HUES64 (cell line): ENCODE measurements around the gene PVR.
"Not testable (repeated sequence)": the region's sequence is repeated elsewhere in the genome, so short reads cannot be mapped to it uniquely, and the experiment has no call there.

ENCODE experiments used
- H3K27ac ChIP-seq: 2 replicates; pipeline ENCODE4 v1.7.0; 2013; ENCODE audit warnings: low read depth, low read length, inconsistent platforms
- H3K27me3 ChIP-seq: 2 replicates; pipeline ENCODE4 v1.6.1; 2013; ENCODE audit warnings: mild to moderate bottlenecking, low read length; ENCODE audit not compliant: insufficient read depth
- H3K36me3 ChIP-seq: 2 replicates; pipeline ENCODE4 v1.6.1; 2013; ENCODE audit warnings: mild to moderate bottlenecking, low read length; ENCODE audit not compliant: insufficient read depth
- H3K4me1 ChIP-seq: 2 replicates; pipeline ENCODE4 v1.6.1; 2013; ENCODE audit warnings: mild to moderate bottlenecking, low read length, moderate library complexity; ENCODE audit not compliant: insufficient read depth
- H3K4me3 ChIP-seq: 2 replicates; pipeline ENCODE4 v1.5.1; 2013; ENCODE audit warnings: mild to moderate bottlenecking, low read length, moderate library complexity
- H3K9ac ChIP-seq: 2 replicates; pipeline ENCODE4 v1.6.1; 2013; ENCODE audit warnings: mild to moderate bottlenecking, low read depth, low read length
- H3K9me3 ChIP-seq: 2 replicates; pipeline ENCODE4 v1.6.1; 2013; ENCODE audit warnings: low read depth, low read length; ENCODE audit not compliant: insufficient read depth
- WGBS: fragments of 150-250, 120-280 bp; methylation state at CpG from one replicate; pipeline ENCODE4 v1.1.7; 2013; ENCODE audit warnings: missing lambda C conversion rate; 5-methylcytosine and 5-hydroxymethylcytosine counted together

The PVR gene

DNA sequence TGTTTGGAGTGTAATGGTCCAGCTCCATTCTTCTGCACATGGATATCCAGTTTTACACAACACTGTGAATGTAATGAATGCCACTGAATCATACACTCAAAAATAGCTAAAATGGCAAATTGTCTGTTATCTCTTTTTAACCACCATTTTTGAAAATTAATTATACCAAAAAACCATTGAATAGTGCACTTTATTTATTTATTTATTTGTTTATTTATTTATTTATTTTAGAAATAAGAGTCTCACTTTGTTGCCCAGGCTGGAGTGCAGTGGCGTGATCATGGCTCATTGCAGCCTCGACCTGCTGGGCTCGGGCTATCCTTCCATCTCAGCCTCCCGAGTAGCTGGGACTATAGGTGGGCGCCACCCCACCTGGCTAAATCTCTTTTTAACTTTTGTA, 20.3 kb downstream of the PVR start:
- no peaks in the 10 kb centered on the region for H3K4me1 ChIP-seq
- 95% methylated on average over 5 of the region's 5 CpGs for WGBS
- H3K36me3 ChIP-seq, result peaks cover 44% of the 10 kb centered on the region

DNA sequence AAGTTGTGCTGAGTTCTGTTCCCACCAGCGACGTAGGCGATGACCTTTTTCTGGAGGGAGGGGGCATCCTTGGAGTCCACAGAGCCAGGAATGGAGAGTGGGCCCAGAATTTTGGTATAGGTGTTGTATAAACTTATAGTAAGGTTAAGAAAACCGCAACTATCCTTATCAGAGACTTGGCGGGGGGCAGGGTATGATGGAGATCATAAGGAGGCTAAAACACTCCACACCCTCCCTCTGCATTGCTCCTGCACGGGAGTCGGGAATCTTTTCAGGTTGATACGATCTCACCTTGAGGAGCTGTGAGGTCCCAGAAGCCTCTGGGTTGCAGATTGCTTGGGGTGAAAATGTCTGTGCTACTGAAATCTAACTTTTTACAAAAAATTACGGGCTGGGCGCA, 21.3 kb downstream of the PVR start:
- Histone ChIP-seq H3K4me3 (no peak overlapping the region), H3K36me3 (peaks cover 36% of the 10 kb centered on the region), H3K4me1 (no peaks in the 10 kb centered on the region), H3K9me3 (no peaks in the 10 kb centered on the region), H3K9ac (no peak overlapping the region), H3K27me3 (no peaks in the 10 kb centered on the region), H3K27ac (no peak overlapping the region)
- 89% methylated on average over 9 of the region's 10 CpGs for WGBS

More for the DNA sequence above, 20.3 kb downstream of the PVR start:
- H3K27ac ChIP-seq, result no peak overlapping the region
- no peak overlapping the region for H3K4me3 ChIP-seq
- H3K9ac ChIP-seq, result no peak overlapping the region
- no peaks in the 10 kb centered on the region for H3K9me3 ChIP-seq
- no peaks in the 10 kb centered on the region for H3K27me3 ChIP-seq

DNA sequence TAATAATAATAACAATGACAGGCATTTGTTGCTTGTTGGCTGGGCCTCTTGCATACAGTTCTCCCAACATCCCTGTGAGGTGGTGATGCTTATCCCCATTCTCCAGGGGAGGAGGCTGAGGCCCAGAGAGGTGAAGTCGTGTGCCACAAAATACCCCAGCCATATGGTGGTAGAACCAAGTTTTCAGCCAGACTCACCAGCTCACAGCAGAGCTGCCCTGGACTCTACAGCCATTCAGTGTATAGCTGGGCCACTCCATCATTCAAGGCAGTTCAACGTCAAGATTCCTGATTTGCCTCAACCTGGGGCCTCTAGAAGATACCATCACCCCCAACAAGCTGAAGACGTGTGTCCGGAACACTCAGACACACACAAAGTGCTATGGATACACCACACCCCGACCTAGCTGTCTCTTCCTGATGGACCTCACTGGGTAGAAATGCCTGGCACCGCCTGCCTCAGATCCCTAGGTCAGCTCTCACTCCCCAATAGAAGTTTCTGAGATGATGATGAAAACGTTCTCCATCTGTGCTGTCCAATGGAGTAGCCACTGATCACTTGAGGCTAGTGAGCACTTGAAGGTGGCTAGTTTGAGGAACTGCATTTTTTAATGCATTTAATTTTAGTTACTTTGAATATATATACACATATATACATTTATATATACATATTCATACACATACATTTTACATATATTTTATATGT, 23.3 kb downstream of the PVR start:
- WGBS, result 89% methylated on average over 6 of the region's 7 CpGs
- no peak overlapping the region for H3K27ac ChIP-seq
- no peaks in the 10 kb centered on the region for H3K4me1 ChIP-seq
- no peaks in the 10 kb centered on the region for H3K27me3 ChIP-seq
- H3K9ac ChIP-seq, result no peak overlapping the region
- H3K9me3 ChIP-seq, result no peaks in the 10 kb centered on the region
- H3K36me3 ChIP-seq, result peaks cover 16% of the 10 kb centered on the region
- H3K4me3 ChIP-seq, result no peak overlapping the region

DNA sequence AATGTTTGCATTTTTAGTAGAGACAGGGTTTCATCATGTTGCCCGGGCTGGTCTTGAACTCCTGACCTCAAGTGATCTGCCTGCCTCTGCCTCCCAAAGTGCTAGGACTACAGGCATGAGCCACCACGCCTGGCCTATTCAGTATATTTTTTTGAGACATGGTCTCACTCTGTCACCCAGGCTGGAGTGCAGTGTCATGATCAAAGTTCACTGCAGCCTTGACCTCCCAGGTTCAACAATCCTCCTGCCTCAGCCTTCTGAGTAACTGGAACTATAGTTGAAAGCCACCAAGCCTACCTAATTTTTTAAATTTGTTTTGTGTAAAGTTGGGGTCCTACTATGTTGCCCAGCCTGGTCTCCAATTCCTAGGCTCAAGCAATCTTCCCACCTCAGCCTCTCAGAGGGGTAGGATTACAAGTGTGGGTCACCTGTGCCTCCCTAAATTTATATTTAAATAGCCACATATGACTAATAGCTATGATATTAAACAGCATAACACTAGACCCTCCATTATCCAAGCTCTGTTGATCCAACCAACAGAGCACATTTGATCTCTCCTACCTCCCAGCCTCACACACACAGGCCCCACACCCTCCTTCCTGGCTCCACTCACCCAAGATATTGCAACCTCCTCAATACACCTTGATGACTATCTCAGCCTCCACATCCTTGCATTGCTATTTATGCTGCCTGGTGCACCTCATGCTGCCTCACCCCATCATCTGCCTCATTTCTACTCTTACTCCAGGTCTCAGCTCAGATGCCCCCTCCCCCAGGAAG, 25.5 kb downstream of the PVR start:
- Histone ChIP-seq H3K27me3 (no peaks in the 10 kb centered on the region), H3K9me3 (no peaks in the 10 kb centered on the region), H3K4me1 (no peaks in the 10 kb centered on the region), H3K36me3 (no peaks in the 10 kb centered on the region), H3K9ac (no peak overlapping the region), H3K4me3 (no peak overlapping the region), H3K27ac (no peak overlapping the region)
- WGBS, result 94% methylated on average over 2 of the region's 2 CpGs

DNA sequence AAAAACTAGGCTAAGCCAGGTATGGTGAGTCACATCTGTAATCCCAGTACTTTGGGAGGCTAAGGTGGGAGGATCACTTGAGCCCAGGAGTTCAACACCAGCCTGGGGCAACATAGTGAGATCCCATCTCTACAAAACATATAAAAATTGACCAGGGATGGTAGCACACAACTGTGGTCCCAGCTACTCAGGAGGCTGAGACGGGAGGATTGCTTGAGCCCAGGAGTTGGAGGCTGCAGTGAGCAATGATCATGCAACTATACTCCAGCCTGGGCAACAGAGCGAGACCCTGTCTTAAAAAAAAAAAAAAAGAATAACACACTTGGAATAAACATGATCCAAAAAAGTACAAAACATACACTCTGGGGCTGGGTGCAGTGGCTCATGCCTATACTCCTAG, 26.3 kb downstream of the PVR start:
- not testable (repeated sequence) for H3K9me3 ChIP-seq, H3K4me1 ChIP-seq, H3K9ac ChIP-seq, H3K27ac ChIP-seq, H3K4me3 ChIP-seq, H3K36me3 ChIP-seq, H3K27me3 ChIP-seq
- WGBS, result 96% methylated on average over 2 of the region's 2 CpGs

DNA sequence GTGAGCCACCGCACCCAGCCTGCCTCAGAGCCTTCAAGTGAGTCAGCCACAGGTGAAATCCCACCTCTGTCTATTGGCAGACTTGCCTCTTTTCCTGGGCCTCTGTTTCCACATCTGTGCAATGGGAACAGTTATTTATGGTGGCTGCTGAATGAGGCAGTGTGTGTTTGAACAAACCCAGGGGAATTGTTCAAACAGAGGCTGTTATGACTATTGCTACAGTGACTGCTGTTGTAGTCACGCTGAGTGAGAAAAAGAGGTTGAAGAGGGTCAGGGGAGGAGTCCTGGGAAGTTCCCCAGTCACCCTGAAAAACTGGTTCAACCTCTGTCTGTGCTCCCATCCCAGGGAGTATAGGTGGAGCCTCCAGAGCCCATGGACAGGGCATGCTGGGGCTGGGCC, 27.7 kb downstream of the PVR start, which contains the start of gene CEACAM19:
CEACAM19 (plus strand) TSS at position 83 of the 400 bp plus-strand sequence. CDS start 450 bp downstream, outside the sequence.
- Histone ChIP-seq H3K36me3 (no peaks in the 10 kb centered on the region), H3K9me3 (no peaks in the 10 kb centered on the region), H3K27me3 (no peaks in the 10 kb centered on the region), H3K9ac (no peak within 1 kb of the TSS), H3K4me1 (no peaks in the 10 kb centered on the region), H3K27ac (no peak within 1 kb of the TSS), H3K4me3 (no peak within 1 kb of the TSS)
- WGBS, result 91% methylated on average over 2 of the region's 2 CpGs

DNA sequence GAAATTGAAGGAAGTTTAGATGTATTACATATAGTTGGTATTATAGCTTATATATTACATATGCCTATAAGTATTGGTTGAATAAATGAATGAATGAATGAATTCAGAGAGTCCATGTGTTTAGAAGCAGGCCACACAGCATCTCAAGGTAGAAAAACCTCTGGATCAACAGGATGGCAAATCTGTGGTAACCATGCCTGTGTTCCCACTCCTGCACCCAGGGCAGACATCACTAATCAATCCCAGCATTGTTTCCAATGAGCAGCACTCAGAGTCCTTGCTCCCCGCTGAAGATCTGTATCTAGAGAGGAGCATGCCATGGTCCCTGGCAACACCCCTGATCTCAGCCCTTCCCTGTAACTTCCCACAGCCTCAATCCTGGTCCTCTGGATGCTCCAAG, 28.5 kb downstream of the PVR start:
- Histone ChIP-seq H3K27ac (no peak overlapping the region), H3K9ac (no peak overlapping the region), H3K4me3 (no peak overlapping the region), H3K27me3 (no peaks in the 10 kb centered on the region), H3K4me1 (peaks cover under 1% of the 10 kb centered on the region; the same call in 1 of the 2 replicates), H3K36me3 (no peaks in the 10 kb centered on the region), H3K9me3 (no peaks in the 10 kb centered on the region)
- 69% methylated on average over 1 of the region's 1 CpG for WGBS

DNA sequence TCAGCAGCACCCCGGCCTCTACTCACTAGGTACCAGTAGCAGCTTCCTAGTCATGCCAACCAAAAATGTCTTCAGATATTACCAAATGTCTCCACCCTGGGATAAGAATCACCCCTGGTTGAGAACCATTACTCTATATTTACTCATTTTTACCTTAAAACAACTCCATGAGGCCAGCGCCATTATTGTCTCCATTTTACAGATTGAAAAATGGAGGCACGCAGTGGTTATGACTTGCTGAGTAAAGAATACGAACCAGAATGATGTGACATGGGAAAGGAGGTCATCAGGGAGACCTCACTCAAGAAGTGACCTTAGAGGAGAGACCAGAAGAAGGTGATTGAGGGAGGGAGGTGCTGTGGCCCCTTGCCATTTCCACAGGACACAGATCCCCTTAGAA, 29.8 kb downstream of the PVR start:
- Histone ChIP-seq H3K27ac (no peak overlapping the region), H3K36me3 (no peaks in the 10 kb centered on the region), H3K4me1 (peaks cover 3% of the 10 kb centered on the region; the same call in 1 of the 2 replicates), H3K9ac (no peak overlapping the region), H3K4me3 (no peak overlapping the region), H3K9me3 (no peaks in the 10 kb centered on the region), H3K27me3 (no peaks in the 10 kb centered on the region)
- WGBS, result 90% methylated on average over 4 of the region's 4 CpGs

DNA sequence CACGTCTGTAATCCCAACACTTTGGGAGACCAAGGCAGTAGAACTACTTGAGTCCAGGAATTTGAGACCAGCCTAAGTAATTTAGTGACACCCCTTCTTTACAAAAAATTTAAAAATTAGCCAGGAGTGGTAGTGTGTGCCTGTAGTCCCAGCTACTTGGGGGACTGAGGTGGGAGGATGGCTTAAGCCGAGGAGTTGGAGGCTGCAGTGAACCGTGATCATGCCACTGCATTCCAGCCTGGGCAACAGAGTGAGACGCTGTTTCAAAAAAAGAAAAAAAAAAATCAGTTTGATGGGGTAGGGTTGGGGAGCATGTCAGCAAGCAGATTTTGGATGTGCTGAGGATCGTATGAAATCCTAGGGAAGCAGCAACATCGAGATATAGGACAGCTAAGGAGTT, 31.8 kb downstream of the PVR start:
- Histone ChIP-seq H3K27ac (no peak overlapping the region), H3K9me3 (no peaks in the 10 kb centered on the region), H3K27me3 (no peaks in the 10 kb centered on the region), H3K4me1 (peaks cover 3% of the 10 kb centered on the region; the same call in 1 of the 2 replicates), H3K4me3 (no peak overlapping the region), H3K36me3 (no peaks in the 10 kb centered on the region), H3K9ac (no peak overlapping the region)
- WGBS, result 93% methylated on average over 6 of the region's 6 CpGs

DNA sequence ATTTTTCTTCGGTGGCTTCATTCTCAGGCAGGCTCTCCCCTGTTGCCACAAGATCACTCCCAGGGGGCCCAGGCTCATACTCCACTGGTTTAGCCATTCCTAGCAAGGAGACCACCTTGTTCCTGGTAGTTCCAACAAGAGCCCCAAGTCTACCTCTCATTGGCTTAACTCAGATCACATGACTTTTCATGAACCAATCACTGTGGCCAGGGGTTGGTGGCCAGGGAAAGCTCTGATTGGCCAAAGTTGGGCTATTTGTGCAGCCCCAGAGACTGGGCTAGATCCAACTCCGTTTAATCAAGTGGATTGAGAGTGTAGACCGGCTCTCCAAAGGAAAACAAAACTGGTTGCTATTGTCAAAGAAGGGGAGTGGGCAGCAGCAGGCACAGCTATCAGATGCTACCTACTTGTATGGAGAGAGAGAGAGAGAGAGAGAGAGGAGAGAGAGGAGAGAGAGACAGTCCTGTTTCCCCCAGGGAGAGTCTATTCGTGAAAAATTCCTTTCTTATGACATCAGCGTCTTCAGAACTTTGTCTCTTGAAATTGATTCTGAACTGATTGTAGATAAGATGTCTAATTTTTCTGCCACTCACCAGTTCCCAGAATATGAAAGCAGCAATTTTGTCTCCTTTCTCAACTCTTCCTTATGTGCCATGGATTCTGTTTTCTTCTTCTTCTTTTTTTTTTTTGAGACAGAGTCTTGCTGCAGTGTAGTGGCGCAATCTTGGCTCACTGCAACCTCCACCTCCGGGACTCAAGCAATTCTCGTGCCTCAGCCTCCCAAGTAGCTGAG, 33.5 kb downstream of the PVR start:
- Histone ChIP-seq H3K9ac (no peak overlapping the region), H3K27me3 (no peaks in the 10 kb centered on the region), H3K4me1 (peaks cover 3% of the 10 kb centered on the region; the same call in 1 of the 2 replicates), H3K4me3 (no peak overlapping the region), H3K9me3 (no peaks in the 10 kb centered on the region), H3K36me3 (no peaks in the 10 kb centered on the region), H3K27ac (no peak overlapping the region)
- WGBS, result 72% methylated on average over 8 of the region's 8 CpGs

DNA sequence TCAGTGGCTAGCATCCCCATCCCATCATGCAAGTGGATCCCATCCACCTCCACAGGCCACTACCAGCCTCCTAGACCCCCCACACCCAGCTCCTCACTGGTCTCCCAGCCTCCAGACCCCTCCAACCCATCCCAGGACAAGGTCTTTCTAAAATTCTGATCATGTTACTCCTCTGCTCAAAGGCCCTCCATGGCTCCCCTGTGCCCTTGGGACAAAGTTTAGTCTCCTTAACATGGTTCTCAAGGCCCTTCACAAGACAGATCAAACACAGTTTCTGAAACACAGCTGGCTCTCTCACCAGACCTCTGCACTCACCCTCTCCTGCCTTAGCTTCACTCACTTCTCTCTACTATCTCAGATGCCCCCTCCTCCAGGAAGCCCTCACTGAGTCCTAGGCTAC, 36.8 kb downstream of the PVR start:
- Histone ChIP-seq H3K4me1 (peaks cover 6% of the 10 kb centered on the region; the same call in 1 of the 2 replicates), H3K9me3 (no peaks in the 10 kb centered on the region), H3K27ac (no peak overlapping the region), H3K4me3 (no peak overlapping the region), H3K9ac (no peak overlapping the region), H3K36me3 (no peaks in the 10 kb centered on the region), H3K27me3 (no peaks in the 10 kb centered on the region)
